Thyroid gland (tissue), 4 donors: Measurements from ENCODE around the gene SLC23A3.

Experiments
- CTCF ChIP-seq, 6 experiments: fragments of 200-600 bp in 3 of 6; fragments of 450-650 bp in 3 of 6; sonication (generic) in 3 of 6; IDR thresholded peaks; one replicate each; pipeline ENCODE4 v1.5.1; 2016 to 2019; ENCODE audit warnings: antibody characterized with exemption in 6 of 6, mild to moderate bottlenecking in 2 of 6, inconsistent platforms in 1 of 6, moderate library complexity in 1 of 6
- POLR2A ChIP-seq, 2 donors: fragments of 450-650 bp; IDR thresholded peaks; one replicate each; pipeline ENCODE4 v1.6.1; 2017; ENCODE audit warnings: antibody characterized with exemption in 2 of 2, mild to moderate bottlenecking in 2 of 2, moderate library complexity in 1 of 2

GRCh38 chr2:219205981-219206327 lies 36.1 kb upstream of the SLC23A3 start:
- TF ChIP-seq CTCF (IDR thresholded peaks at IDR 0.05) (no peak), POLR2A (IDR thresholded peaks at IDR 0.05) (no peak)
